ENCODE results near the gene HSPH1.

The HSPH1 gene

GRCh38 chr13:31093145-31093885 is 68.4 kb downstream of the HSPH1 start:
- no peak for DNase-seq

GRCh38 chr13:31092646-31093045 is 69.1 kb downstream of the HSPH1 start:
- no peak for DNase-seq

- DNase-seq: no peak
Observed at GRCh38 chr13:31090961-31091624, 70.6 kb downstream of the HSPH1 start.

- DNase-seq: no peak
Observed at GRCh38 chr13:31090096-31090495, 71.6 kb downstream of the HSPH1 start.

- no peak for DNase-seq
Observed at GRCh38 chr13:31089649-31090048, 72.1 kb downstream of the HSPH1 start.

GRCh38 chr13:31088826-31089420 is 72.8 kb downstream of the HSPH1 start:
- DNase-seq: no peak

Measured in effector CD4-positive, alpha-beta T cell (primary cell).